K562 (cell line): ENCODE data around the gene PRM2. TPM values are rescaled to one million over a fixed set of nuclear protein-coding genes. Genes with fewer than 3 reads are reported as not detected.

Source experiments
- ATF1 ChIP-seq, 2 experiments: fragments of 450-650 bp in 1 of 2; IDR thresholded peaks; 2 replicates each; pipeline ENCODE4 v1.6.1; 2016; ENCODE audit warnings: missing compliant biosample characterization in 1 of 2, missing genetic modification characterization in 1 of 2
- CBFA2T2 ChIP-seq: fragments of 450-650 bp; conservative IDR thresholded peaks from 2 replicates; pipeline ENCODE4 v1.6.1; 2017; ENCODE audit warnings: mild to moderate bottlenecking
- CBFA2T3 ChIP-seq: fragments of 450-650 bp; IDR thresholded peaks from 2 replicates; pipeline ENCODE4 v1.6.1; 2017
- CTBP1 ChIP-seq: fragments of 450-650 bp; IDR thresholded peaks from 2 replicates; pipeline ENCODE4 v1.6.1; 2016; ENCODE audit warnings: borderline replicate concordance
- GATAD2A ChIP-seq: fragments of 450-650 bp; IDR thresholded peaks from 2 replicates; pipeline ENCODE4 v1.6.1; 2017
- HDAC6 ChIP-seq: IDR thresholded peaks from 2 replicates; pipeline ENCODE4 v1.6.1; 2012; ENCODE audit warnings: low read depth, mild to moderate bottlenecking, control low read depth, inconsistent platforms, low read length, moderate library complexity
- KDM1A ChIP-seq, 2 experiments: fragments of 450-650 bp; IDR thresholded peaks; 2 replicates each; pipeline ENCODE4 v1.6.1; 2016; ENCODE audit warnings: mild to moderate bottlenecking in 2 of 2
- KLF10 ChIP-seq: fragments of 250-450 bp; sonication (Bioruptor Pico); IDR thresholded peaks from 2 replicates; pipeline ENCODE4 v1.6.1; 2021; ENCODE audit warnings: matching md5 sums
- NFIX ChIP-seq: fragments of 250-450 bp; sonication (Bioruptor Pico); IDR thresholded peaks from 2 replicates; pipeline ENCODE4 v1.4.0; 2020; ENCODE audit warnings: low read depth, mild to moderate bottlenecking, moderate library complexity
- RAD21 ChIP-seq, 2 experiments: fragments of 250-450 bp in 1 of 2; fragments of 450-650 bp in 1 of 2; sonication (Bioruptor Pico) in 1 of 2; formaldehyde crosslinking in 1 of 2; IDR thresholded peaks in 1 of 2; conservative IDR thresholded peaks in 1 of 2; 2 replicates each; pipeline versions ENCODE4 v1.4.0 to v1.8.0; 2020 to 2022; ENCODE audit warnings: mild to moderate bottlenecking in 2 of 2, moderate library complexity in 1 of 2
- SRSF7 ChIP-seq: fragments of 200-400 bp; formaldehyde crosslinking; optimal IDR thresholded peaks from 2 replicates; pipeline ENCODE3; 2017; ENCODE audit warnings: mild to moderate bottlenecking, low read depth, low read length
- TEAD1 ChIP-seq, 2 experiments: fragments of 450-650 bp in 1 of 2; sonication (generic) in 1 of 2; formaldehyde crosslinking; IDR thresholded peaks; 2 replicates each; pipeline versions ENCODE4 v1.4.0 to v1.8.0; 2020 to 2022; ENCODE audit warnings: mild to moderate bottlenecking in 2 of 2, missing genetic modification reagents in 1 of 2
- ZNF395 ChIP-seq: fragments of 200-800 bp; sonication (Bioruptor generic); IDR thresholded peaks from 2 replicates; pipeline ENCODE4 v1.6.1; 2017; ENCODE audit warnings: missing genetic modification characterization, missing compliant biosample characterization
- ZNF431 ChIP-seq: sonication (generic); formaldehyde crosslinking; IDR thresholded peaks from 2 replicates; pipeline ENCODE4 v1.8.0; 2022; ENCODE audit warnings: mild to moderate bottlenecking, missing genetic modification reagents
- ZNF445 ChIP-seq: fragments of 250-450 bp; sonication (Bioruptor Pico); IDR thresholded peaks from 2 replicates; pipeline ENCODE4 v1.4.0; 2020; ENCODE audit warnings: low read depth, mild to moderate bottlenecking, moderate library complexity
- ZNF57 ChIP-seq: fragments of 450-650 bp; formaldehyde crosslinking; IDR thresholded peaks from 2 replicates; pipeline ENCODE4 v1.4.0; 2020; ENCODE audit warnings: mild to moderate bottlenecking, moderate library complexity
- ZNF766 ChIP-seq: fragments of 200-800 bp; sonication (Bioruptor generic); conservative IDR thresholded peaks from 2 replicates; pipeline ENCODE4 v1.6.1; 2016; ENCODE audit warnings: missing genetic modification characterization, missing compliant biosample characterization
- ZNF778 ChIP-seq: fragments of 450-650 bp; formaldehyde crosslinking; IDR thresholded peaks from 2 replicates; pipeline ENCODE4 v1.4.0; 2020; ENCODE audit warnings: mild to moderate bottlenecking, moderate library complexity
- polyA plus RNA-seq, 8 experiments: library from polyadenylated mRNA; depleted of rRNA in 4 of 8; stranded (reverse) in 5 of 8; unstranded in 3 of 8; fragments of >200 nt; fragmentation: Nextera tagmentation in 2 of 8; fragmentation: Illumina TruSeq in 1 of 8; extraction: Ambion mirVana in 2 of 8; extraction: Trizol in 1 of 8; gene quantifications; 2 replicates each; pipeline versions ENCODE4 v1.2.1 to v1.2.3, GENCODE V29; 2011 to 2014; ENCODE audit warnings: inconsistent platforms in 1 of 8, missing spikeins in 1 of 8
- total RNA-seq, 7 experiments: library from RNA; depleted of rRNA in 6 of 7; stranded (reverse); fragments of >200 nt in 6 of 7; fragmentation: Illumina TruSeq in 2 of 7; extraction: Trizol in 2 of 7; gene quantifications; 2 replicates each; pipeline versions ENCODE4 v1.2.1 to v1.2.3, GENCODE V29; 2011 to 2021; ENCODE audit warnings: low replicate concordance in 1 of 7
- TF ChIP-seq, protein P1 (sequence below), 2 experiments: fragments of 150-350 bp in 1 of 2; IDR thresholded peaks; 2 replicates each; pipeline ENCODE4 v1.6.1; 2012 to 2016; ENCODE audit warnings: low read depth in 2 of 2, low read length in 2 of 2, mild to moderate bottlenecking in 1 of 2, moderate library complexity in 1 of 2
- TF ChIP-seq, protein P2 (sequence below): IDR thresholded peaks from 2 replicates; pipeline ENCODE4 v1.6.1; 2012; ENCODE audit warnings: low read depth, low read length, improper control_type of control experiment, borderline replicate concordance

Gene PRM2
- total and polyA plus RNA-seq, 9 of the 15 experiments (the other 6 are each of a cell fraction or from before 2014, with no cell fraction given) = not detected

DNA sequence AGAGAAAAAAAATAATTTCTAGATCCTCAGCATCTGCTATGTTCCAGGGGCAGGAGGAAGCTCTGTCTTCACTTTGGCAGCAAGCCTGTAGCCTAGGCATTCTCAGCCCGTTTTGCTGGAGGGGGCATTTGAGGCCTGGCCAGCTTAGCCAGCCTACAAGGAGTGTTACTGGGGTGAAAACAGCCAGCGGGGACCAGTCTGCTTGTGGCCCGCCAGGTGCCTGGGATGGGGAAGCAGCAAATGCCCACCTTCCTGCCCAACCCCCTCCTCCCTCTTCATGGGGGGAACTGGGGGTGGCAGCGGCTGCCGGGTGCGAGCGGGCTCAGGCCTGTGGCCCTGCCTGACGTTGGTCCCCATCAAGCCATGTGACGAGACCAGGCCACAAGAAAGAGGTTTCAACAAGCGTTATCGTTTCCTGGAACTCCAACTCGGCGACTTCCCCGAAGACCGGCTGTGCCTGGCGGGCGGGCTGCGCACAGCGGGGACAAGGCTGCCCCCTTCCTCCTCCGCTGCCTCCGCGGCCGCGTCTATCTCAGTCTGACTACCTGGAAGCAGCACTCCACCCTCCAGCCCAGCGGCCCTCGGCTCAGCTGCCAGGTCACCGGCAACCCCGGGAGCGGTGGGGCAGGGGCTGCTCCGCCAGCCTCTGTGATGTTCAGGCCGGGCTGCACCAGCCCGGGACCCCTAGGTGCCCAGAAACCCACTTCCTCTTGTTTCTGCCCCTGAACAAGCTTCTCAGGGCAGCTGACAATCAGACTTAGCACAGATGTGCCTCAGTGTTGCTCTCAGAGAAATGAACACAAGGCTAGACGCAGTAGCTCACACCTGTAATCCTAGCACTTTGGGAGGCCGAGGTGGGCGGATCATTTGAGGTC lies 43.2 kb downstream of the PRM2 start (continued):
- TF ChIP-seq, protein P1, sequence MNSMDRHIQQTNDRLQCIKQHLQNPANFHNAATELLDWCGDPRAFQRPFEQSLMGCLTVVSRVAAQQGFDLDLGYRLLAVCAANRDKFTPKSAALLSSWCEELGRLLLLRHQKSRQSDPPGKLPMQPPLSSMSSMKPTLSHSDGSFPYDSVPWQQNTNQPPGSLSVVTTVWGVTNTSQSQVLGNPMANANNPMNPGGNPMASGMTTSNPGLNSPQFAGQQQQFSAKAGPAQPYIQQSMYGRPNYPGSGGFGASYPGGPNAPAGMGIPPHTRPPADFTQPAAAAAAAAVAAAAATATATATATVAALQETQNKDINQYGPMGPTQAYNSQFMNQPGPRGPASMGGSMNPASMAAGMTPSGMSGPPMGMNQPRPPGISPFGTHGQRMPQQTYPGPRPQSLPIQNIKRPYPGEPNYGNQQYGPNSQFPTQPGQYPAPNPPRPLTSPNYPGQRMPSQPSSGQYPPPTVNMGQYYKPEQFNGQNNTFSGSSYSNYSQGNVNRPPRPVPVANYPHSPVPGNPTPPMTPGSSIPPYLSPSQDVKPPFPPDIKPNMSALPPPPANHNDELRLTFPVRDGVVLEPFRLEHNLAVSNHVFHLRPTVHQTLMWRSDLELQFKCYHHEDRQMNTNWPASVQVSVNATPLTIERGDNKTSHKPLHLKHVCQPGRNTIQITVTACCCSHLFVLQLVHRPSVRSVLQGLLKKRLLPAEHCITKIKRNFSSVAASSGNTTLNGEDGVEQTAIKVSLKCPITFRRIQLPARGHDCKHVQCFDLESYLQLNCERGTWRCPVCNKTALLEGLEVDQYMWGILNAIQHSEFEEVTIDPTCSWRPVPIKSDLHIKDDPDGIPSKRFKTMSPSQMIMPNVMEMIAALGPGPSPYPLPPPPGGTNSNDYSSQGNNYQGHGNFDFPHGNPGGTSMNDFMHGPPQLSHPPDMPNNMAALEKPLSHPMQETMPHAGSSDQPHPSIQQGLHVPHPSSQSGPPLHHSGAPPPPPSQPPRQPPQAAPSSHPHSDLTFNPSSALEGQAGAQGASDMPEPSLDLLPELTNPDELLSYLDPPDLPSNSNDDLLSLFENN (IDR thresholded peaks at IDR 0.05; ENCODE audit: low read depth in 2 of 2, low read length in 2 of 2) = no peak
- TF ChIP-seq KDM1A (IDR thresholded peaks at IDR 0.05) (peak in 1 of 2 experiments; percentile 61), NFIX (CRISPR knock-in tag) (no peak), CBFA2T2 (peak; percentile 49), TEAD1 (CRISPR knock-in tag; IDR thresholded peaks at IDR 0.05) (no peak; a peak in 2 of 4 replicates), ZNF57 (CRISPR knock-in tag) (no peak), HDAC6 (no peak), CBFA2T3 (peak; percentile 74), GATAD2A (0 out of 2 replicates have a peak, but pooled peaks have one; percentile 10), ZNF395 (CRISPR knock-in tag) (peak; percentile 97), KLF10 (CRISPR knock-in tag) (no peak), ZNF778 (no peak), ZNF766 (CRISPR knock-in tag) (peak; percentile 100), ZNF445 (CRISPR knock-in tag) (no peak), SRSF7 (no peak), CTBP1 (peak; percentile 95), ZNF431 (CRISPR knock-in tag) (no peak), ATF1 (CRISPR knock-in tag; IDR thresholded peaks at IDR 0.05) (no peak), ATF1 (tag; IDR thresholded peaks at IDR 0.05) (peak; percentile 91), RAD21 (CRISPR knock-in tag; conservative IDR thresholded peaks at IDR 0.05 in 1 of 2, IDR thresholded peaks at IDR 0.05 in 1 of 2) (peak; percentile 39 to 60; a peak in 3 of 4 replicates)
- TF ChIP-seq, protein P2, sequence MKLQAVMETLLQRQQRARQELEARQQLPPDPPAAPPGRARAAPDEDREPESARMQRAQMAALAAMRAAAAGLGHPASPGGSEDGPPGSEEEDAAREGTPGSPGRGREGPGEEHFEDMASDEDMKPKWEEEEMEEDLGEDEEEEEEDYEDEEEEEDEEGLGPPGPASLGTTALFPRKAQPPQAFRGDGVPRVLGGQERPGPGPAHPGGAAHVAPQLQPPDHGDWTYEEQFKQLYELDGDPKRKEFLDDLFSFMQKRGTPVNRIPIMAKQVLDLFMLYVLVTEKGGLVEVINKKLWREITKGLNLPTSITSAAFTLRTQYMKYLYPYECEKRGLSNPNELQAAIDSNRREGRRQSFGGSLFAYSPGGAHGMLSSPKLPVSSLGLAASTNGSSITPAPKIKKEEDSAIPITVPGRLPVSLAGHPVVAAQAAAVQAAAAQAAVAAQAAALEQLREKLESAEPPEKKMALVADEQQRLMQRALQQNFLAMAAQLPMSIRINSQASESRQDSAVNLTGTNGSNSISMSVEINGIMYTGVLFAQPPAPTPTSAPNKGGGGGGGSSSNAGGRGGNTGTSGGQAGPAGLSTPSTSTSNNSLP = no peak
